GM18519 (cell line): Measurements from ENCODE around the gene NUCB2.

Experiments
- ATAC-seq: cut with Tn5 transposase; IDR thresholded peaks from one replicate; pipeline ENCODE4 v1.9.1; 2021; ENCODE audit warnings: mild to moderate bottlenecking, moderate library complexity; ENCODE audit not compliant: unreplicated experiment, low FRiP score

NUCB2 gene

GRCh38 chr11:17328871-17329494, 52.4 kb downstream of the NUCB2 start:
- ATAC-seq: no peak

GRCh38 chr11:17331669-17332068, 55.1 kb downstream of the NUCB2 start:
- no peak for ATAC-seq

GRCh38 chr11:17333799-17334586, 57.5 kb downstream of the NUCB2 start:
- ATAC-seq: no peak

GRCh38 chr11:17343257-17343656, 66.7 kb downstream of the NUCB2 start:
- no peak for ATAC-seq

- no peak for ATAC-seq
Observed at GRCh38 chr11:17343907-17344306, 67.4 kb downstream of the NUCB2 start.

- ATAC-seq: no peak
Observed at GRCh38 chr11:17347676-17348075, 71.1 kb downstream of the NUCB2 start.

GRCh38 chr11:17350455-17351171, 74.1 kb downstream of the NUCB2 start:
- no peak for ATAC-seq

- no peak for ATAC-seq
Observed at GRCh38 chr11:17351172-17351509, 74.6 kb downstream of the NUCB2 start.

GRCh38 chr11:17351510-17352176, 75.1 kb downstream of the NUCB2 start, which contains the start of gene NCR3LG1:
NCR3LG1 (plus strand) TSS chr11:17351800; CDS start chr11:17351970, 170 bp downstream.
- ATAC-seq: no peak

- no peak for ATAC-seq
Observed at GRCh38 chr11:17352950-17353820, 76.6 kb downstream of the NUCB2 start.

- no peak for ATAC-seq
Observed at GRCh38 chr11:17353821-17354600, 77.5 kb downstream of the NUCB2 start.

- ATAC-seq: peak; percentile 51
Observed at GRCh38 chr11:17354601-17354991, 78.1 kb downstream of the NUCB2 start.

GRCh38 chr11:17366495-17366894, 90.0 kb downstream of the NUCB2 start:
- ATAC-seq: no peak

GRCh38 chr11:17368551-17368950, 92.0 kb downstream of the NUCB2 start:
- ATAC-seq: no peak

- ATAC-seq: no peak
Observed at GRCh38 chr11:17369094-17369493, 92.6 kb downstream of the NUCB2 start.

- ATAC-seq: no peak
Observed at GRCh38 chr11:17369684-17370243, 93.2 kb downstream of the NUCB2 start.

- no peak for ATAC-seq
Observed at GRCh38 chr11:17371614-17372013, 95.1 kb downstream of the NUCB2 start.

- no peak for ATAC-seq
Observed at GRCh38 chr11:17375547-17375946, 99.0 kb downstream of the NUCB2 start.

- no peak for ATAC-seq
Observed at GRCh38 chr11:17376493-17376892, 100.0 kb downstream of the NUCB2 start.
